Measurements from ENCODE around the gene ITPA. TPM values are rescaled to one million over a fixed set of nuclear protein-coding genes. Genes with fewer than 3 reads are reported as not detected.

The ITPA gene
- total and polyA plus RNA-seq, 2 of the 13 experiments (the other 11 are each of a cell fraction or from before 2014, with no cell fraction given) = 60.1 to 103 TPM

GRCh38 chr20:3168079-3168828 is 41.0 kb upstream of the ITPA start (continued):
- peak; percentile 23 to 84; a peak in 3 of 4 replicates for TF ChIP-seq HMGXB4 (CRISPR knock-in tag; IDR thresholded peaks at IDR 0.05; ENCODE audit: borderline replicate concordance in 1 of 2, low read depth in 1 of 2)
- no peak for TF ChIP-seq EZH2 (conservative IDR thresholded peaks at IDR 0.05; ENCODE audit: low read depth, low read length)
- peak; percentile 94 for TF ChIP-seq HNF4A (CRISPR knock-in tag; IDR thresholded peaks at IDR 0.05)
- peak; percentile 87 for TF ChIP-seq CBFB (CRISPR knock-in tag; IDR thresholded peaks at IDR 0.05)
- TF ChIP-seq NCOA1 (CRISPR knock-in tag; IDR thresholded peaks at IDR 0.05) = 0 out of 2 replicates have a peak, but pooled peaks have one; percentile 93
- TF ChIP-seq ZNF580 (CRISPR knock-in tag; IDR thresholded peaks at IDR 0.05; ENCODE audit: borderline replicate concordance, low read depth) = 0 out of 2 replicates have a peak, but pooled peaks have one; percentile 56
- TF ChIP-seq TAF15 (IDR thresholded peaks at IDR 0.05; ENCODE audit: low read depth, low read length, poor library complexity, severe bottlenecking) = no peak
- peak; percentile 72; the same call in 1 of the 2 replicates for TF ChIP-seq ZNF691 (CRISPR knock-in tag; IDR thresholded peaks at IDR 0.05; ENCODE audit: borderline replicate concordance, low read depth)
- TF ChIP-seq MLX (CRISPR knock-in tag; IDR thresholded peaks at IDR 0.05) = 0 out of 2 replicates have a peak, but pooled peaks have one; percentile 49
- no peak for TF ChIP-seq SNAPC4 (CRISPR knock-in tag; IDR thresholded peaks at IDR 0.05)
- TF ChIP-seq ZNF687 (CRISPR knock-in tag; IDR thresholded peaks at IDR 0.05) = peak; percentile 98
- peak; percentile 90 for TF ChIP-seq PHF8 (CRISPR knock-in tag; IDR thresholded peaks at IDR 0.05)
- peak; percentile 82; the same call in 1 of the 2 replicates for TF ChIP-seq SAFB2 (CRISPR knock-in tag; IDR thresholded peaks at IDR 0.05; ENCODE audit: borderline replicate concordance, low read depth)
- peak; percentile 81 for TF ChIP-seq ZNF430 (CRISPR knock-in tag; IDR thresholded peaks at IDR 0.05)

Measured in HepG2 (cell line).